ENCODE results near the gene BATF.

Gene BATF

DNA sequence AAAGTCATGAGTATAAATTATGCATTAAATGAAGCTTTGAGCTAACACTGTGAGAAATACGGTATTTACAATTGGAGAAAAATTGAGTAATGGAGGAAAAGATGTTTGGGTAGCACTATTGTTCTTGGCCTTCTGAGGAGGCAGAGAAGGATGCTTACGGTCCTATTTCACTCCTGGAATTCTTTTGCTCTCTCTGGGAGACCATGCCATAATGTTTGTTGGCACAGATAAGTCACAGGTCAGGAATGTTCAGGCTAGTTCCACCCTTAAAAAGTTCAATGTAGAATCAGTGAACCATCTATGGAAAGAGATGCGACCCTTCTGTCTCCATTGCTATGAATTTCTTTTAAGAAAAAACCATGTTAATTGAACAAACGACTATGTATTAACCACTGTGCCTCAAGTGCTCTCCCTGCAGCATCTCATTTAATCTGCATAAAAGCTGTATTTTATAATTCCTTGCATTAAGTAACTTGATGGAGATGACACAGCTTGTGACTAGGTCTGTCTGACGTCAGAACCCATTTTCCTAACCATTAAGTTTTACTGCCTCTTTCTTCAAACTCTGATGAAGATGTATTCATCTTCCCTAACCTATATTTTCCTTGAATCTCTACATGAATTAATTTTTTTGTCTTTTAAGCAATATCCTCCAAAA lies 9.5 kb downstream of the BATF start:
- no peak for TF ChIP-seq TAF1 (IDR thresholded peaks at IDR 0.05; ENCODE audit: low read depth)
- TF ChIP-seq FOXM1 (IDR thresholded peaks at IDR 0.05; ENCODE audit: borderline replicate concordance, low read depth) = no peak
- TF ChIP-seq, protein P1, sequence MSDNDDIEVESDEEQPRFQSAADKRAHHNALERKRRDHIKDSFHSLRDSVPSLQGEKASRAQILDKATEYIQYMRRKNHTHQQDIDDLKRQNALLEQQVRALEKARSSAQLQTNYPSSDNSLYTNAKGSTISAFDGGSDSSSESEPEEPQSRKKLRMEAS (IDR thresholded peaks at IDR 0.05) = no peak
- TF ChIP-seq TCF12 (IDR thresholded peaks at IDR 0.05; ENCODE audit: low read depth) = no peak
- TF ChIP-seq EP300 (IDR thresholded peaks at IDR 0.05; ENCODE audit: borderline replicate concordance) = no peak
- no peak for TF ChIP-seq RAD21 (IDR thresholded peaks at IDR 0.05; ENCODE audit: low read depth)
- no peak for TF ChIP-seq TEAD4 (IDR thresholded peaks at IDR 0.05)
- no peak for TF ChIP-seq CREB1 (IDR thresholded peaks at IDR 0.05; ENCODE audit: low read depth)
- TF ChIP-seq EGR1 (IDR thresholded peaks at IDR 0.05) = no peak
- TF ChIP-seq REST (IDR thresholded peaks at IDR 0.05; ENCODE audit: low read depth) = no peak
- TF ChIP-seq ZBTB7A (IDR thresholded peaks at IDR 0.05; ENCODE audit: low read depth) = no peak
- TF ChIP-seq YY1 (IDR thresholded peaks at IDR 0.05; ENCODE audit: low read depth) = no peak
- no peak for TF ChIP-seq CEBPB (IDR thresholded peaks at IDR 0.05)
- TF ChIP-seq, protein P2, sequence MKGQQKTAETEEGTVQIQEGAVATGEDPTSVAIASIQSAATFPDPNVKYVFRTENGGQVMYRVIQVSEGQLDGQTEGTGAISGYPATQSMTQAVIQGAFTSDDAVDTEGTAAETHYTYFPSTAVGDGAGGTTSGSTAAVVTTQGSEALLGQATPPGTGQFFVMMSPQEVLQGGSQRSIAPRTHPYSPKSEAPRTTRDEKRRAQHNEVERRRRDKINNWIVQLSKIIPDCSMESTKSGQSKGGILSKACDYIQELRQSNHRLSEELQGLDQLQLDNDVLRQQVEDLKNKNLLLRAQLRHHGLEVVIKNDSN (IDR thresholded peaks at IDR 0.05) = no peak
- no peak for TF ChIP-seq NFIC (IDR thresholded peaks at IDR 0.05)

- TF ChIP-seq FOXM1 (IDR thresholded peaks at IDR 0.05; ENCODE audit: borderline replicate concordance, low read depth) (no peak), TEAD4 (IDR thresholded peaks at IDR 0.05) (no peak), CREB1 (IDR thresholded peaks at IDR 0.05; ENCODE audit: low read depth) (no peak), TCF12 (IDR thresholded peaks at IDR 0.05; ENCODE audit: low read depth) (no peak), TAF1 (IDR thresholded peaks at IDR 0.05; ENCODE audit: low read depth) (no peak), EP300 (IDR thresholded peaks at IDR 0.05; ENCODE audit: borderline replicate concordance) (no peak)
Measured at GRCh38 chr14:75533791-75534555, 11.7 kb downstream of the BATF start.

DNA sequence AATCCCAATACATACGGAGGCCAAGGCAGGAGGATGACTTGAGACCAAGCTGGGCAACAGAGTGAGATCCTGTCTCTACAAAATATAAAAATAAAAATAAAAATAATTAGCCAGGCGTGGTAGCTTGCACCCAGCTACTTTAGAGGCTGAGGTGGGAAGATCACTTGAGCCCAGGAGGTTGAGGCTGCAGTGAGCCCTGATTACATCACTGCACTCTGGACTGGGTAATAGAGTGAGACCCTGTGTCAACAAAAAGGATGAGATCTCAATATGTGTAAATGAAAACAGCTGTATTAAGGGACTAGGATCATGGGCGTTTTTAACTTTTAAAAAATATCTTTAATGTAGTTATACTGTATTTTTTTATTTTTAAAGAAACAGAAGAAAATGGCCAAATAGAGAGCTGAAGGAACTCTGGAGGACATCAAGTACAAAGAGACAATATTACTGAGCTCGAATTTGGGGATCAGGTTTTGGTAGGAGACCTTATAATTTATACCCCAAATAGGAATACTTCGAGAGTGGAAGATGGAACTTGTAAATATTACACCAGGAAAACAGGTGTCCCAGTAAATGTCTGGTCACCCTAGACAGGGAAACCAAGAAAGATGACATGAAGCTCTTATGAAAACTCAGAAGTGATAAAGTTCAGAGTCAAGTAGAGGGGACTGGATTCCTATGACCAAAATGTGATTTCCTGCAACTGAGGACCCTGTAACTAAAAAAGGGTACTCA lies 13.1 kb downstream of the BATF start:
- TF ChIP-seq YY1 (IDR thresholded peaks at IDR 0.05; ENCODE audit: low read depth) (no peak), ZBTB7A (IDR thresholded peaks at IDR 0.05; ENCODE audit: low read depth) (no peak), CEBPB (IDR thresholded peaks at IDR 0.05) (no peak), TCF12 (IDR thresholded peaks at IDR 0.05; ENCODE audit: low read depth) (no peak), FOXM1 (IDR thresholded peaks at IDR 0.05; ENCODE audit: borderline replicate concordance, low read depth) (no peak), NFIC (IDR thresholded peaks at IDR 0.05) (no peak), CREB1 (IDR thresholded peaks at IDR 0.05; ENCODE audit: low read depth) (no peak), TEAD4 (IDR thresholded peaks at IDR 0.05) (no peak), RAD21 (IDR thresholded peaks at IDR 0.05; ENCODE audit: low read depth) (no peak), TAF1 (IDR thresholded peaks at IDR 0.05; ENCODE audit: low read depth) (no peak), REST (IDR thresholded peaks at IDR 0.05; ENCODE audit: low read depth) (no peak), EGR1 (IDR thresholded peaks at IDR 0.05) (no peak)
- TF ChIP-seq, protein P1 (IDR thresholded peaks at IDR 0.05) = no peak

GRCh38 chr14:75537071-75537470 lies 14.8 kb downstream of the BATF start:
- no peak for TF ChIP-seq EGR1 (IDR thresholded peaks at IDR 0.05)
- TF ChIP-seq, protein P1 (IDR thresholded peaks at IDR 0.05) = no peak

DNA sequence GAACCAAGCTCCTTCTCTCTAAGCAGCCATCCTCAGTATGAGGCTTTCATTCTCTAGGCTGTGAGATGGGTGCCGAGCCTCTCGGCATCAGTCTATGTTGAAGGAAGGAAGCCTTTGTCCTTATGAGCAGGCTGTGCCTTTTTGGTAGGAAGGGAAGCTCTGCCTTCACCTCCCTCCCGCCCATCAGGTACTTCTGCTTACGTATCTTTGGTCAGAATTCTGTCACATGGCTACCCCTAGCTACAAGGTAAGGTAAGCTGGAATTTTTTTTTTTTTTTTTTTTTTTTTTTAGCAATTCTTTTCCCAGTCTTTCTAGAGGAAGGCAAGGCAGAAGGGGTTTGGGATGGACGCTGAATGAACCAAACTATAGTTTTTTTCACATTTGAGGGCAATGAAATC lies 16.9 kb downstream of the BATF start:
- TF ChIP-seq CREB1 (IDR thresholded peaks at IDR 0.05; ENCODE audit: low read depth) = no peak
- no peak for TF ChIP-seq CEBPB (IDR thresholded peaks at IDR 0.05)
- no peak for TF ChIP-seq RAD21 (IDR thresholded peaks at IDR 0.05; ENCODE audit: low read depth)
- TF ChIP-seq TEAD4 (IDR thresholded peaks at IDR 0.05) = no peak
- TF ChIP-seq FOXM1 (IDR thresholded peaks at IDR 0.05; ENCODE audit: borderline replicate concordance, low read depth) = no peak
- TF ChIP-seq REST (IDR thresholded peaks at IDR 0.05; ENCODE audit: low read depth) = no peak
- TF ChIP-seq NFIC (IDR thresholded peaks at IDR 0.05) = no peak
- no peak for TF ChIP-seq ZBTB7A (IDR thresholded peaks at IDR 0.05; ENCODE audit: low read depth)
- TF ChIP-seq, protein P1 (IDR thresholded peaks at IDR 0.05) = no peak
- no peak for TF ChIP-seq EGR1 (IDR thresholded peaks at IDR 0.05)
- no peak for TF ChIP-seq YY1 (IDR thresholded peaks at IDR 0.05; ENCODE audit: low read depth)
- TF ChIP-seq TCF12 (IDR thresholded peaks at IDR 0.05; ENCODE audit: low read depth) = no peak
- TF ChIP-seq, protein P2 (IDR thresholded peaks at IDR 0.05) = no peak

All from Ishikawa (cell line).